ENCODE data around the gene TTC33. TPM values are rescaled to one million over a fixed set of nuclear protein-coding genes. Genes with fewer than 3 reads are reported as not detected.

Gene TTC33
- polyA plus RNA-seq, 1 of the 3 experiments (the other 2 are of a cell fraction): 2.2 TPM

- ChIA-PET POLR2A (no interaction called here), CTCF (no interaction called here)
- Histone ChIP-seq H3K79me2 (ENCODE audit: insufficient read depth) (no peaks in the 10 kb centered on the region), H3K4me1 (ENCODE audit: control insufficient read depth in 1 of 2, insufficient read depth in 2 of 2, low read depth in 1 of 2, low read length in 1 of 2) (no peaks in the 10 kb centered on the region), H3K9me2 (no peaks in the 10 kb centered on the region), H3K9me3 (no peaks in the 10 kb centered on the region), H3K4me2 (no peak overlapping the region), H3K27me3 (ENCODE audit: insufficient read depth) (no peaks in the 10 kb centered on the region), H4K20me1 (ENCODE audit: insufficient read depth) (no peaks in the 10 kb centered on the region), H3K36me3 (replicated peaks in 1 of 2; ENCODE audit: control insufficient read depth in 1 of 2, insufficient read depth in 2 of 2, low read length in 1 of 2) (no peaks in the 10 kb centered on the region), H3F3A (replicated peaks; ENCODE audit: insufficient read depth) (no peaks in the 10 kb centered on the region), H3K9ac (no peak overlapping the region), H3K4me3 (ENCODE audit: low read depth in 2 of 2, low read length in 1 of 2) (no peak overlapping the region), H2AFZ (ENCODE audit: low read depth) (no peak overlapping the region), H3K27ac (ENCODE audit: low read depth in 2 of 2, low read length in 1 of 2) (no peak overlapping the region)
- TF ChIP-seq CTCF (IDR thresholded peaks at IDR 0.05): no peak
- TF ChIP-seq FOXJ3 (CRISPR knock-in tag; IDR thresholded peaks at IDR 0.05): no peak
- no peak for TF ChIP-seq RCOR1 (IDR thresholded peaks at IDR 0.05; ENCODE audit: low read length)
- no peak for TF ChIP-seq GATA2 (CRISPR knock-in tag; IDR thresholded peaks at IDR 0.05)
- TF ChIP-seq TEAD4 (IDR thresholded peaks at IDR 0.05; ENCODE audit: borderline replicate concordance, insufficient read depth): no peak
- TF ChIP-seq, protein P1, sequence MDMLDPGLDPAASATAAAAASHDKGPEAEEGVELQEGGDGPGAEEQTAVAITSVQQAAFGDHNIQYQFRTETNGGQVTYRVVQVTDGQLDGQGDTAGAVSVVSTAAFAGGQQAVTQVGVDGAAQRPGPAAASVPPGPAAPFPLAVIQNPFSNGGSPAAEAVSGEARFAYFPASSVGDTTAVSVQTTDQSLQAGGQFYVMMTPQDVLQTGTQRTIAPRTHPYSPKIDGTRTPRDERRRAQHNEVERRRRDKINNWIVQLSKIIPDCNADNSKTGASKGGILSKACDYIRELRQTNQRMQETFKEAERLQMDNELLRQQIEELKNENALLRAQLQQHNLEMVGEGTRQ (IDR thresholded peaks at IDR 0.05; ENCODE audit: borderline replicate concordance, low read depth, low read length): no peak
- no peak for TF ChIP-seq EZH2phosphoT487 (IDR thresholded peaks at IDR 0.05; ENCODE audit: borderline replicate concordance, low read depth)
- TF ChIP-seq RAD21 (IDR thresholded peaks at IDR 0.05; ENCODE audit: low read length): no peak
- TF ChIP-seq, protein P2, sequence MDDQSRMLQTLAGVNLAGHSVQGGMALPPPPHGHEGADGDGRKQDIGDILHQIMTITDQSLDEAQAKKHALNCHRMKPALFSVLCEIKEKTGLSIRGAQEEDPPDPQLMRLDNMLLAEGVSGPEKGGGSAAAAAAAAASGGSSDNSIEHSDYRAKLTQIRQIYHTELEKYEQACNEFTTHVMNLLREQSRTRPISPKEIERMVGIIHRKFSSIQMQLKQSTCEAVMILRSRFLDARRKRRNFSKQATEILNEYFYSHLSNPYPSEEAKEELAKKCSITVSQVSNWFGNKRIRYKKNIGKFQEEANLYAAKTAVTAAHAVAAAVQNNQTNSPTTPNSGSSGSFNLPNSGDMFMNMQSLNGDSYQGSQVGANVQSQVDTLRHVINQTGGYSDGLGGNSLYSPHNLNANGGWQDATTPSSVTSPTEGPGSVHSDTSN (IDR thresholded peaks at IDR 0.05): no peak
- TF ChIP-seq GABPA (IDR thresholded peaks at IDR 0.05; ENCODE audit: low read depth): no peak
- no peak for TF ChIP-seq YY1 (IDR thresholded peaks at IDR 0.05; ENCODE audit: low read depth)
- TF ChIP-seq SMC3 (IDR thresholded peaks at IDR 0.05; ENCODE audit: low read depth, low read length): no peak
- no peak for TF ChIP-seq MXI1 (IDR thresholded peaks at IDR 0.05; ENCODE audit: low read depth, low read length)
- no peak for TF ChIP-seq NRF1 (IDR thresholded peaks at IDR 0.05; ENCODE audit: low read depth, low read length)
- no peak for TF ChIP-seq EP300 (IDR thresholded peaks at IDR 0.05; ENCODE audit: borderline replicate concordance in 1 of 2, low read depth in 1 of 2, low read length in 1 of 2)
- TF ChIP-seq, protein P3, sequence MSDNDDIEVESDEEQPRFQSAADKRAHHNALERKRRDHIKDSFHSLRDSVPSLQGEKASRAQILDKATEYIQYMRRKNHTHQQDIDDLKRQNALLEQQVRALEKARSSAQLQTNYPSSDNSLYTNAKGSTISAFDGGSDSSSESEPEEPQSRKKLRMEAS (IDR thresholded peaks at IDR 0.05; ENCODE audit: low read depth): no peak
- no peak for TF ChIP-seq POLR2AphosphoS5 (IDR thresholded peaks at IDR 0.05; ENCODE audit: low read depth, low read length)
- no peak for TF ChIP-seq FOSL2 (IDR thresholded peaks at IDR 0.05; ENCODE audit: borderline replicate concordance, low read depth)
- WGBS (ENCODE audit: low lambda C conversion rate): 0% methylated on average over 2 of the region's 2 CpGs
- no peak for DNase-seq
Measured at GRCh38 chr5:40499007-40499406, 256.8 kb downstream of the TTC33 start.

All from SK-N-SH (cell line).